K562 (cell line): Measurements from ENCODE around the gene LAMA5.
A peak's percentile ranks its signal among the peaks of the same experiment; 100 is the strongest.

Source experiments
- CBX3 ChIP-seq, 2 experiments: IDR thresholded peaks; 1 replicate in 1 of 2; 2 replicates in 1 of 2; pipeline ENCODE4 v1.6.1; 2012; ENCODE audit warnings: inconsistent platforms in 2 of 2, low read length in 2 of 2, borderline replicate concordance in 1 of 2, control low read depth in 1 of 2
- EP300 ChIP-seq: IDR thresholded peaks from 2 replicates; pipeline ENCODE4 v1.6.1; 2012; ENCODE audit warnings: low read length, improper control_type of control experiment
- ETV1 ChIP-seq: fragments of 450-650 bp; conservative IDR thresholded peaks from 2 replicates; pipeline ENCODE4 v1.6.1; 2016; ENCODE audit warnings: missing genetic modification characterization, control low read depth, low read depth, missing compliant biosample characterization
- HCFC1 ChIP-seq: IDR thresholded peaks from 2 replicates; pipeline ENCODE4 v1.6.1; 2012; ENCODE audit warnings: low read depth, low read length, improper control_type of control experiment
- JUNB ChIP-seq: fragments of 450-650 bp; formaldehyde crosslinking; conservative IDR thresholded peaks from 2 replicates; pipeline ENCODE4 v1.4.0; 2020; ENCODE audit warnings: mild to moderate bottlenecking
- KDM2B ChIP-seq: fragments of 250-450 bp; sonication (Bioruptor Pico); IDR thresholded peaks from 2 replicates; pipeline ENCODE4 v1.8.0; 2021; ENCODE audit warnings: mild to moderate bottlenecking, moderate library complexity
- MXD1 ChIP-seq: fragments of 250-450 bp; sonication (Bioruptor Pico); IDR thresholded peaks from 2 replicates; pipeline ENCODE4 v1.8.0; 2021; ENCODE audit warnings: borderline replicate concordance, mild to moderate bottlenecking, moderate library complexity; ENCODE audit not compliant: poor library complexity, severe bottlenecking
- STAG1 ChIP-seq: sonication (generic); formaldehyde crosslinking; IDR thresholded peaks from 2 replicates; pipeline ENCODE4 v1.5.0; 2020; ENCODE audit warnings: missing genetic modification reagents, borderline replicate concordance
- TAF1 ChIP-seq: IDR thresholded peaks from 2 replicates; pipeline ENCODE4 v1.6.1; 2011; ENCODE audit warnings: mild to moderate bottlenecking, low read length, moderate library complexity; ENCODE audit not compliant: insufficient read depth, control insufficient read depth, severe bottlenecking; ENCODE audit errors: extremely low read depth
- TF ChIP-seq, protein P1 (sequence below), 3 experiments: IDR thresholded peaks in 2 of 3; conservative IDR thresholded peaks in 1 of 3; 2 replicates each; pipeline ENCODE4 v1.5.1; 2011 to 2012; ENCODE audit warnings: low read length in 3 of 3, mild to moderate bottlenecking in 3 of 3, control low read depth in 2 of 3, improper control_type of control experiment in 1 of 3, inconsistent platforms in 1 of 3, low read depth in 1 of 3, mixed read lengths in 1 of 3, moderate library complexity in 1 of 3; ENCODE audit not compliant: insufficient read depth in 2 of 3

DNA sequence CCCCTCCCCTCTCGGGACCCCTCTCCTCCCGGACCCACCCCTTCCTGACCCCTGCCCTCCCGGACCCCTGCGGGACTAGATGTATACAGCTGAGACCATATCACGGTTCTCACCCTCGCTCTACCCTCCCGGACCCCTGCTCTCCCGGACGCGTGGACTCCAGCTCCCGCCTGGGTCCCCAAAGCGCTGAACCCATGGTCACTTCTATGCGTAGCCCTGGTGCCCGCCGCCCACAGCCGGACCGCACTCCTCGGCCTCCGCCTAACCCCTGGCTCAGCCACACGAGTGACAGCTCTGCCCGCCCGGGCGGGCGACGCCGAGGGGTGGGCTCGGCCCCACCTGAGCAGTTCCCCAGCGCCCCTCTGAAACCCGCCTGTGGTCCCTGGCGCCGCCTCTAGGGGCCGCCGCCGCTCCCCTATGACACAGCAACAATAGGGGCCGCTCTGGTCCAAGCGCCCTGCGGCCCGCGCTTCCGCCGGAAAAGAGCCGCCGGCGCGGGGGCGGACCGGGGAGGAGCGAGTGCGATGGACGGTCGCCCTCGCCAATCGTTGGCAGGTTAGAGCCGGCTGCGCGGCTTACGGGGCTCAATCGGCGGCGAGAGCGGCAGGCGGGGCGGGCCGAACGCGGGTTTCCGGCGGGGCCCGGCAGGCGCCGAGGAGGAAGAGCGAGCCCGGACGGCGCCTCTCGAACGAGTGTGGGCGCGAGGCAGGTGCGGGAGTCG, 64.6 kb downstream of the LAMA5 start, which contains the start of gene ADRM1:
- TF ChIP-seq JUNB (CRISPR knock-in tag), result no peak
- TF ChIP-seq ETV1, result peak; percentile 73
- TF ChIP-seq, protein P1, sequence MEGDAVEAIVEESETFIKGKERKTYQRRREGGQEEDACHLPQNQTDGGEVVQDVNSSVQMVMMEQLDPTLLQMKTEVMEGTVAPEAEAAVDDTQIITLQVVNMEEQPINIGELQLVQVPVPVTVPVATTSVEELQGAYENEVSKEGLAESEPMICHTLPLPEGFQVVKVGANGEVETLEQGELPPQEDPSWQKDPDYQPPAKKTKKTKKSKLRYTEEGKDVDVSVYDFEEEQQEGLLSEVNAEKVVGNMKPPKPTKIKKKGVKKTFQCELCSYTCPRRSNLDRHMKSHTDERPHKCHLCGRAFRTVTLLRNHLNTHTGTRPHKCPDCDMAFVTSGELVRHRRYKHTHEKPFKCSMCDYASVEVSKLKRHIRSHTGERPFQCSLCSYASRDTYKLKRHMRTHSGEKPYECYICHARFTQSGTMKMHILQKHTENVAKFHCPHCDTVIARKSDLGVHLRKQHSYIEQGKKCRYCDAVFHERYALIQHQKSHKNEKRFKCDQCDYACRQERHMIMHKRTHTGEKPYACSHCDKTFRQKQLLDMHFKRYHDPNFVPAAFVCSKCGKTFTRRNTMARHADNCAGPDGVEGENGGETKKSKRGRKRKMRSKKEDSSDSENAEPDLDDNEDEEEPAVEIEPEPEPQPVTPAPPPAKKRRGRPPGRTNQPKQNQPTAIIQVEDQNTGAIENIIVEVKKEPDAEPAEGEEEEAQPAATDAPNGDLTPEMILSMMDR (IDR thresholded peaks at IDR 0.05 in 2 of 3, conservative IDR thresholded peaks at IDR 0.05 in 1 of 3; ENCODE audit: insufficient read depth in 2 of 3, low read depth in 1 of 3, low read length in 3 of 3), result peak; percentile 94 to 99 (median 96)
- TF ChIP-seq TAF1, result peak; percentile 77
- TF ChIP-seq CBX3 (IDR thresholded peaks at IDR 0.05; ENCODE audit: borderline replicate concordance in 1 of 2, low read length in 2 of 2), result no peak
- no peak for TF ChIP-seq MXD1 (CRISPR knock-in tag)
- peak; percentile 78 for TF ChIP-seq HCFC1
- no peak for TF ChIP-seq STAG1
- 0 out of 2 replicates have a peak, but pooled peaks have one; percentile 34 for TF ChIP-seq EP300
- TF ChIP-seq KDM2B (CRISPR knock-in tag), result no peak
